Right lobe of liver (tissue), 4 donors: ENCODE measurements around the gene ERP27.

Experiments used
- POLR2A ChIP-seq: fragments of 450-650 bp; IDR thresholded peaks from one replicate; pipeline ENCODE4 v1.6.1; 2017; ENCODE audit warnings: antibody characterized with exemption, mild to moderate bottlenecking
- TF ChIP-seq, protein P1 (sequence below), 4 donors: fragments of 200-600 bp in 3 of 4; fragments of 450-650 bp in 1 of 4; IDR thresholded peaks; one replicate each; pipeline versions ENCODE4 v1.5.1 to v1.8.0; 2016 to 2022; ENCODE audit warnings: antibody characterized with exemption in 4 of 4, mild to moderate bottlenecking in 2 of 4
- donor health status: DM: no; HTN: no; CAD: no.
- donor health status: DM: no; HTN: no; CAD: no.
- donor health status: DM: no; HTN: yes; CAD: no.

DNA sequence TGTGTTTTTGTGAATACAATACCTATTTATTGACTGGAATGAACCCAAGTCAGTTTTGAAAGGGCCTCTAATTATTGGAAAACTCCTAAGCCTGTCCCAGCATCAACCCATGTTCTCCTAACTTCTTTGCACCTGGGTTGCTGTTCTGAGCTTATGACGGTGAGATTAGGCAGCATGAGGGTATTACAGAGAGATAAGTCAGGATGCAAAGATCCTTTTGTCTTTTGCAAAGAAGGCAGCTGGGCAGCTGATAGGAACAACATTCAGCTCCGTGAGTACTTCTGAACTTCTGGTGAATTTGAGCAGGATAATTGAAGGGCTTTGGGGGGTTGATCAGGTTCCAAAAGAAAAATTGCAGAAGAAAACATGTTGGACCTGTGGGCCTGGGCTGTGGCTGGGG lies 34.5 kb upstream of the ERP27 start, which contains the start of gene PDE6H:
- TF ChIP-seq, protein P1, sequence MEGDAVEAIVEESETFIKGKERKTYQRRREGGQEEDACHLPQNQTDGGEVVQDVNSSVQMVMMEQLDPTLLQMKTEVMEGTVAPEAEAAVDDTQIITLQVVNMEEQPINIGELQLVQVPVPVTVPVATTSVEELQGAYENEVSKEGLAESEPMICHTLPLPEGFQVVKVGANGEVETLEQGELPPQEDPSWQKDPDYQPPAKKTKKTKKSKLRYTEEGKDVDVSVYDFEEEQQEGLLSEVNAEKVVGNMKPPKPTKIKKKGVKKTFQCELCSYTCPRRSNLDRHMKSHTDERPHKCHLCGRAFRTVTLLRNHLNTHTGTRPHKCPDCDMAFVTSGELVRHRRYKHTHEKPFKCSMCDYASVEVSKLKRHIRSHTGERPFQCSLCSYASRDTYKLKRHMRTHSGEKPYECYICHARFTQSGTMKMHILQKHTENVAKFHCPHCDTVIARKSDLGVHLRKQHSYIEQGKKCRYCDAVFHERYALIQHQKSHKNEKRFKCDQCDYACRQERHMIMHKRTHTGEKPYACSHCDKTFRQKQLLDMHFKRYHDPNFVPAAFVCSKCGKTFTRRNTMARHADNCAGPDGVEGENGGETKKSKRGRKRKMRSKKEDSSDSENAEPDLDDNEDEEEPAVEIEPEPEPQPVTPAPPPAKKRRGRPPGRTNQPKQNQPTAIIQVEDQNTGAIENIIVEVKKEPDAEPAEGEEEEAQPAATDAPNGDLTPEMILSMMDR (IDR thresholded peaks at IDR 0.05) = no peak
- no peak for TF ChIP-seq POLR2A
